ENCODE data around the gene G3BP1.

DNA sequence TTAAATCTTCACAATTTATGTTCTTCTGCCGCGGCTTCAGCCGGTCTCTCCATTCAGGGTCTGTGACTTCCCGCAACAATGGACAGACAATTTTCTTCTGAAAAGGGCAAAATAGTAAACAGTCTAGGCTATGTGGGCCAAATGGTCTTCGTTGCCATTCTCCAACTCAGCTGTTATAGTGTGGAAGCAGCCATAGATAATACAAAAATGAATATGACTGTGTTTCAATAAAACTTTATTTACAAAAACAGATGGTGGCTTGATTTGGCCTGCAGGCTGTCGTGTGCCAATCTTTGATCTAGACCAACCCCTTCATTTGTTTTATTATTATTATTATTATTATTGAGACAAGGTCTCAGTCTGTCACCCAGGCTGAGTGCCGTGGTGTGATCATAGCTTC lies 41.4 kb upstream of the G3BP1 start:
- TF ChIP-seq ZNF317 (CRISPR knock-in tag; IDR thresholded peaks at IDR 0.05; ENCODE audit: borderline replicate concordance, low read depth) = no peak
- TF ChIP-seq, protein P1, sequence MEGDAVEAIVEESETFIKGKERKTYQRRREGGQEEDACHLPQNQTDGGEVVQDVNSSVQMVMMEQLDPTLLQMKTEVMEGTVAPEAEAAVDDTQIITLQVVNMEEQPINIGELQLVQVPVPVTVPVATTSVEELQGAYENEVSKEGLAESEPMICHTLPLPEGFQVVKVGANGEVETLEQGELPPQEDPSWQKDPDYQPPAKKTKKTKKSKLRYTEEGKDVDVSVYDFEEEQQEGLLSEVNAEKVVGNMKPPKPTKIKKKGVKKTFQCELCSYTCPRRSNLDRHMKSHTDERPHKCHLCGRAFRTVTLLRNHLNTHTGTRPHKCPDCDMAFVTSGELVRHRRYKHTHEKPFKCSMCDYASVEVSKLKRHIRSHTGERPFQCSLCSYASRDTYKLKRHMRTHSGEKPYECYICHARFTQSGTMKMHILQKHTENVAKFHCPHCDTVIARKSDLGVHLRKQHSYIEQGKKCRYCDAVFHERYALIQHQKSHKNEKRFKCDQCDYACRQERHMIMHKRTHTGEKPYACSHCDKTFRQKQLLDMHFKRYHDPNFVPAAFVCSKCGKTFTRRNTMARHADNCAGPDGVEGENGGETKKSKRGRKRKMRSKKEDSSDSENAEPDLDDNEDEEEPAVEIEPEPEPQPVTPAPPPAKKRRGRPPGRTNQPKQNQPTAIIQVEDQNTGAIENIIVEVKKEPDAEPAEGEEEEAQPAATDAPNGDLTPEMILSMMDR (IDR thresholded peaks at IDR 0.05) = no peak
- TF ChIP-seq ZNF121 (CRISPR knock-in tag; IDR thresholded peaks at IDR 0.05) = no peak
- TF ChIP-seq FOXJ3 (CRISPR knock-in tag; IDR thresholded peaks at IDR 0.05; ENCODE audit: borderline replicate concordance) = no peak
- no peak for TF ChIP-seq OVOL2 (CRISPR knock-in tag; IDR thresholded peaks at IDR 0.05; ENCODE audit: borderline replicate concordance)
- TF ChIP-seq, protein P2, sequence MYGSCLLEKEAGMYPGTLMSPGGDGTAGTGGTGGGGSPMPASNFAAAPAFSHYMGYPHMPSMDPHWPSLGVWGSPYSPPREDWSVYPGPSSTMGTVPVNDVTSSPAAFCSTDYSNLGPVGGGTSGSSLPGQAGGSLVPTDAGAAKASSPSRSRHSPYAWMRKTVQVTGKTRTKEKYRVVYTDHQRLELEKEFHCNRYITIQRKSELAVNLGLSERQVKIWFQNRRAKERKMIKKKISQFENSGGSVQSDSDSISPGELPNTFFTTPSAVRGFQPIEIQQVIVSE (CRISPR knock-in tag; IDR thresholded peaks at IDR 0.05; ENCODE audit: borderline replicate concordance) = no peak
- TF ChIP-seq ATF1 (CRISPR knock-in tag; IDR thresholded peaks at IDR 0.05) = no peak

Measured in WTC11 (cell line).